Subcutaneous adipose tissue (tissue), 4 donors: Measurements from ENCODE around the gene PIGZ. TPM values are rescaled to one million over a fixed set of nuclear protein-coding genes. Genes with fewer than 3 reads are reported as not detected.

Experiments used
- total RNA-seq, 4 donors: library from RNA; depleted of rRNA; stranded (reverse); fragments of >200 nt; gene quantifications; one replicate each; pipeline ENCODE4 v1.1.0, GENCODE V29; 2016
- TF ChIP-seq, protein P1 (sequence below): fragments of 450-650 bp; IDR thresholded peaks from one replicate; pipeline ENCODE4 v1.5.1; 2016; ENCODE audit warnings: low read depth, mild to moderate bottlenecking, control low read depth, antibody characterized with exemption, moderate library complexity

Gene PIGZ
- total RNA-seq, 4 donors from 2014 or later, result 8.8 to 18.5 (median 17.0) TPM

DNA sequence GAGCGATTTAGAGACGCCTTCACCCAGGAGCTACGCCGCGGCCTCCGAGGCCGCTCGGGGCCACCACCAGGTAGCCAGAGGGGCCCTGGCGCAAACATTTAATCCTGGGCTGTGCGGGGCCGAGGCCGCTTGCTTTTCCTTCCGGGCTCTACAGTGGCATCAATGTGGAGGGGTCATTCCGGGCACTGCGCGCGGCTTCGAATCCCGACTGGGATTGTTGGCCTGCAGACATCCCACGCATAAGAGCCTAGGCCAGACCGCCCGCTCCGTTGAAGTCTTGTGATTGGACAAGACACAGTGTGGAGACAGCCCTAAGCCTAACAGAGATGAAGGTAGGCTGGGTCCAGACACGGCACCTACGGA lies 25.7 kb downstream of the PIGZ start:
- TF ChIP-seq, protein P1, sequence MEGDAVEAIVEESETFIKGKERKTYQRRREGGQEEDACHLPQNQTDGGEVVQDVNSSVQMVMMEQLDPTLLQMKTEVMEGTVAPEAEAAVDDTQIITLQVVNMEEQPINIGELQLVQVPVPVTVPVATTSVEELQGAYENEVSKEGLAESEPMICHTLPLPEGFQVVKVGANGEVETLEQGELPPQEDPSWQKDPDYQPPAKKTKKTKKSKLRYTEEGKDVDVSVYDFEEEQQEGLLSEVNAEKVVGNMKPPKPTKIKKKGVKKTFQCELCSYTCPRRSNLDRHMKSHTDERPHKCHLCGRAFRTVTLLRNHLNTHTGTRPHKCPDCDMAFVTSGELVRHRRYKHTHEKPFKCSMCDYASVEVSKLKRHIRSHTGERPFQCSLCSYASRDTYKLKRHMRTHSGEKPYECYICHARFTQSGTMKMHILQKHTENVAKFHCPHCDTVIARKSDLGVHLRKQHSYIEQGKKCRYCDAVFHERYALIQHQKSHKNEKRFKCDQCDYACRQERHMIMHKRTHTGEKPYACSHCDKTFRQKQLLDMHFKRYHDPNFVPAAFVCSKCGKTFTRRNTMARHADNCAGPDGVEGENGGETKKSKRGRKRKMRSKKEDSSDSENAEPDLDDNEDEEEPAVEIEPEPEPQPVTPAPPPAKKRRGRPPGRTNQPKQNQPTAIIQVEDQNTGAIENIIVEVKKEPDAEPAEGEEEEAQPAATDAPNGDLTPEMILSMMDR, result no peak

DNA sequence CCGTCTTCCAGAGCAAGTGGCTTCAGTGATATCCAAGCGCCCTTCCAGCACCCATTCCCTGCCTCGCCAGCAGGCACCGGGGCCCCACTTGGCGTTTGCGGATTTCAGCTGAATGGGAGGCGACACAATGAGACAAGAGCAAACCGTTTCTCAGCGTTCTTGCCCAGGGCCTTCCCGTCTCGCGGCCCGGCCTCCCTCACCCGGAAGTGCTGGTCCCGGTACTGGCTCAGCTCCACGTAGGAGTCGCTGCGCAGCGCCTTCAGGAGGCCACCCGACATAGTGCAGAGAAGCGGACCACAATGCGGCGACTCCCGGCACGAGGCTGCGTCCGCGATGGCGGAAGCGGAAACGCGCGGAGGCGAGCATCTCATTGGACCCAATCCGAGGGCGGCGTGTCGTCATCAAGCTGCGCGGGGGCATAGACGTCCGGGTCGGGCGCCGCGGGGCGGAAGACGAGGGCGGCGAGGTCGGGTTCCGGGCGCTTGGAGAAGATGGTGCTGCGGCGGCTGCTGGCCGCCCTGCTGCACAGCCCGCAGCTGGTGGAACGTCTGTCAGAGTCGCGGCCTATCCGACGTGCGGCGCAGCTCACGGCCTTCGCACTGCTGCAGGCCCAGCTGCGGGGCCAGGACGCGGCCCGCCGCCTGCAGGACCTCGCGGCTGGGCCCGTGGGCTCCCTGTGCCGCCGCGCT lies 26.3 kb downstream of the PIGZ start, which contains the start of gene NCBP2:
Gene NCBP2 (minus strand): TSS at position 303 of the 689 bp plus-strand sequence. CDS start 25 bp downstream, at position 278.
- TF ChIP-seq, protein P1, result no peak

DNA sequence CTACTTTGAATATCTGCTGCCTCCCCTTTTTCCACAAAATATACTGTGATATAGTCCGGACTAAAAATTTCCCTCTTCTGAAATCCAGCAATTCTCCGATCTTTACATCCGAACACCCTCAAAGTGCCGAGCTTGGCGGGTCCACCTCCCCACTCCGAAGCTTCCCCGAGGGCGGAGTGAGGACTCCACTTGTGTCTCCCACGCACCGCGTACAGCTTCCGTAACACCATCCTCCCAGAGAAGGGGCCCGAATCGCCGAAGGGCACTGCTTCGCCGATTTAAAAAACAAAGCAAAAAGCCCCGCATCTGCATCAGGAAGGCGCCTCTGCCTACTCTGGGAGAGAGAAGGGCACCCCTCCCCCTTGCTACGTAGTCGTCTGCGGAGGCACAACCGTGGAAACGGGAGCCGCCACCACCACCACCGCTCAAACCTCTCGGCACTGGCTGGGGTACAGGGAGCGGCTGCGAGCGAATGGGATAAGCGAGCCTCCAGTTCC lies 26.9 kb downstream of the PIGZ start:
- TF ChIP-seq, protein P1, result no peak

DNA sequence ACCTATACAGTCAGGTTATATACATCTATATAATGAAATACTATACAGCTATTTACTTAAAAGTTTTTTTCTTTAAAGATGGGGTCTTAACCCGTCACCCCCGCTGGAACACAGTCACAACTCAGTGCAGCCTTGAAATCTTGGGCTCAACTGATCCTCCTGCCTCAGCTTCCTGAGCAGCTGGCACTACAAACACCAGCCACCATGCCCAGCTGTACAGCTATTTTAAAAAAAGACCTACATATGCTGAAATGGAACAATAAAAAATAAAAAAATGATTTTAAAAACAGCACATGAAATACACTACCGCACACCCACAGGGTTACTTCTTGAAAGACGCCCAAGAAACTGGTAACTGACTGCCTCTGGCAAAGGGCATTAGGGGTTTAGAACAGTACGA lies 30.1 kb downstream of the PIGZ start:
- TF ChIP-seq, protein P1, result no peak

DNA sequence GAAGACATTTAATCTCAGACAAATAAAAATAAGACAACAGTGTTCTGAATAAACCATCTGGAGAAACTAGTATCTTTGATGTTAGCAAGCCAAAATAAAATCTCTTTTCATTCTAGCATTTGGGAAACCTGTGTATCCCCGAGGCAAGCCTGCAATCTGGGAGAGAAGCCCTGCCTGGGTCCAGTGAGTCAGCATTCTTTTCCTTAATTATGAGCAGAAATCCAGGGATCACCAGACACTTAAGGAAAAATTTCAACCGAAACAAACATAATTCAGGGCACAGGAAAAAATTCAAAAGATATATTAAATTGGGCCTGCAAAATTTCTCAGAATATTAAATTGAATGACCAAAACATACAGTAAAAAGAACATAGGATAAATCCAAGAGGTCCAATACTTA lies 30.5 kb downstream of the PIGZ start:
- TF ChIP-seq, protein P1, result no peak

DNA sequence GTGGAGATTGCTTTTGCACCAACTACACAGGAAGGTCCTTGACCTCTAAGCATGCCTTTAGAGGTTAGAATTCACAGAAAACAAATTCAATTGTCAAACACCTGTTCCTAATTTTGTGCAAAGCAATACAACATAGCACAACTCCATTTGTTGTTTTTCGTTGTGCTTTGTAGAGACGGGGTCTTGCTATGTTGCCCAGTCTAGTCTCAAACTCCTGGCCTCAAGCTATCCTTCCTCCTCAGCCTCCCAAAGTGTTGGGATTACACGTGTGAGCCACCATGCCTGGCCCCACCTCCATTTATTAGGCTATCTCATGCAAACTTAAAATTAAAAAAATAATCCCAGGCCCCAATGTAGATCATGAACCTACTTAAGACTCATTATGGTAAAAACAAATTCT lies 32.3 kb downstream of the PIGZ start:
- TF ChIP-seq, protein P1, result no peak

DNA sequence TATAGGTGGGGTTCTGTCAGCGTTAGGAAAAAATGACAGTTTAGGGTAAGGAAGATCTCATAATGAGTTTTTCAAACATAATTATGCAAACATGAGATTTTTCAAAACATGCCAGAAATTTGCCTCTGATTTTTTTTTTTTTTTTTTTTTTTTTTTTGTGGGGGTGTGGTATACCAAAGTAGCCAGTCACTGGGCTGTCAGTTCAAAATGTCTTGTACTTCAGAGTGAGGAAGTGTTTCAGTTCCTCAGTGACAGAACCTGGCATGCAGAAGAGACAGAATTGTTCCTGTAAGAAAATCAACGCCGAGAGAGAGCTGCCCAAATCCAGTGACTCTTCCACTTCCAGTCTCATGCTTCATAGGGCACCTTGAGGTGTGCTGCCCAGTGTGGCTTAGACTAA lies 36.0 kb downstream of the PIGZ start:
- TF ChIP-seq, protein P1, result no peak
